A549 (cell line): Measurements from ENCODE around the gene FCMR.

ENCODE experiments used
- CHD2 ChIP-seq: fragments of 150-350 bp; IDR thresholded peaks from 2 replicates; pipeline ENCODE4 v1.6.1; 2014; ENCODE audit warnings: low read length; ENCODE audit not compliant: partially characterized antibody
- EP300 ChIP-seq, 2 experiments: fragments of >200 bp; sonication (Bioruptor Twin); formaldehyde crosslinking; IDR thresholded peaks; 2 replicates in 1 of 2; 3 replicates in 1 of 2; pipeline ENCODE4 v1.6.1; 2016 to 2017
- HDAC2 ChIP-seq: fragments of 200-600 bp; sonication (generic); IDR thresholded peaks from 2 replicates; pipeline ENCODE4 v1.6.1; 2016
- MAFK ChIP-seq: fragments of 450-650 bp; IDR thresholded peaks from 2 replicates; pipeline ENCODE4 v1.6.1; 2014; ENCODE audit not compliant: partially characterized antibody
- RAD21 ChIP-seq, 2 experiments: fragments of >200 bp in 1 of 2; sonication (Bioruptor Twin) in 1 of 2; formaldehyde crosslinking in 1 of 2; IDR thresholded peaks in 1 of 2; conservative IDR thresholded peaks in 1 of 2; 2 replicates in 1 of 2; 3 replicates in 1 of 2; pipeline ENCODE4 v1.6.1; 2012 to 2018; ENCODE audit warnings: inconsistent platforms in 1 of 2
- ZSCAN20 ChIP-seq: fragments of 250-450 bp; sonication (Bioruptor Pico); IDR thresholded peaks from 2 replicates; pipeline ENCODE4 v1.8.0; 2022; ENCODE audit warnings: mild to moderate bottlenecking, moderate library complexity
- TF ChIP-seq, protein P1 (sequence below): fragments of >200 bp; sonication (Bioruptor Twin); formaldehyde crosslinking; IDR thresholded peaks from 3 replicates; pipeline ENCODE4 v1.5.1; 2016
- TF ChIP-seq, protein P2 (sequence below): fragments of >200 bp; sonication (Bioruptor Twin); formaldehyde crosslinking; IDR thresholded peaks from 3 replicates; pipeline ENCODE4 v1.6.1; 2016

GRCh38 chr1:206951318-206952100, 29.8 kb upstream of the FCMR start:
- no peak for TF ChIP-seq HDAC2
- TF ChIP-seq MAFK = no peak
- TF ChIP-seq, protein P1, sequence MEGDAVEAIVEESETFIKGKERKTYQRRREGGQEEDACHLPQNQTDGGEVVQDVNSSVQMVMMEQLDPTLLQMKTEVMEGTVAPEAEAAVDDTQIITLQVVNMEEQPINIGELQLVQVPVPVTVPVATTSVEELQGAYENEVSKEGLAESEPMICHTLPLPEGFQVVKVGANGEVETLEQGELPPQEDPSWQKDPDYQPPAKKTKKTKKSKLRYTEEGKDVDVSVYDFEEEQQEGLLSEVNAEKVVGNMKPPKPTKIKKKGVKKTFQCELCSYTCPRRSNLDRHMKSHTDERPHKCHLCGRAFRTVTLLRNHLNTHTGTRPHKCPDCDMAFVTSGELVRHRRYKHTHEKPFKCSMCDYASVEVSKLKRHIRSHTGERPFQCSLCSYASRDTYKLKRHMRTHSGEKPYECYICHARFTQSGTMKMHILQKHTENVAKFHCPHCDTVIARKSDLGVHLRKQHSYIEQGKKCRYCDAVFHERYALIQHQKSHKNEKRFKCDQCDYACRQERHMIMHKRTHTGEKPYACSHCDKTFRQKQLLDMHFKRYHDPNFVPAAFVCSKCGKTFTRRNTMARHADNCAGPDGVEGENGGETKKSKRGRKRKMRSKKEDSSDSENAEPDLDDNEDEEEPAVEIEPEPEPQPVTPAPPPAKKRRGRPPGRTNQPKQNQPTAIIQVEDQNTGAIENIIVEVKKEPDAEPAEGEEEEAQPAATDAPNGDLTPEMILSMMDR = no peak
- TF ChIP-seq RAD21 (conservative IDR thresholded peaks at IDR 0.05 in 1 of 2, IDR thresholded peaks at IDR 0.05 in 1 of 2) = no peak
- TF ChIP-seq EP300 (IDR thresholded peaks at IDR 0.05) = no peak
- no peak for TF ChIP-seq CHD2
- TF ChIP-seq ZSCAN20 (CRISPR knock-in tag) = no peak
- TF ChIP-seq, protein P2, sequence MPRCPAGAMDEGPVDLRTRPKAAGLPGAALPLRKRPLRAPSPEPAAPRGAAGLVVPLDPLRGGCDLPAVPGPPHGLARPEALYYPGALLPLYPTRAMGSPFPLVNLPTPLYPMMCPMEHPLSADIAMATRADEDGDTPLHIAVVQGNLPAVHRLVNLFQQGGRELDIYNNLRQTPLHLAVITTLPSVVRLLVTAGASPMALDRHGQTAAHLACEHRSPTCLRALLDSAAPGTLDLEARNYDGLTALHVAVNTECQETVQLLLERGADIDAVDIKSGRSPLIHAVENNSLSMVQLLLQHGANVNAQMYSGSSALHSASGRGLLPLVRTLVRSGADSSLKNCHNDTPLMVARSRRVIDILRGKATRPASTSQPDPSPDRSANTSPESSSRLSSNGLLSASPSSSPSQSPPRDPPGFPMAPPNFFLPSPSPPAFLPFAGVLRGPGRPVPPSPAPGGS = no peak
